CD4-positive, alpha-beta T cell (primary cell): ENCODE measurements around the gene FUT1. TPM values are rescaled to one million over a fixed set of nuclear protein-coding genes. Genes with fewer than 3 reads are reported as not detected.

Experiments
- ATAC-seq: fragments of 200-7000 bp; cut with Tn5 transposase; one replicate; pipeline ENCODE4 v1.10.0; 2022; ENCODE audit warnings: mild to moderate bottlenecking; ENCODE audit not compliant: poor library complexity
- CTCF ChIA-PET: fragments of 350-600 bp; sonication (Branson Sonifier 250); formaldehyde crosslinking; loops from one replicate; lab custom pipeline; 2021; ENCODE audit warnings: antibody characterized with exemption, inconsistent platforms; lab: Charles Lee
- POLR2A ChIA-PET: fragments of 350-600 bp; sonication (Branson Sonifier 250); formaldehyde crosslinking; loops from one replicate; lab custom pipeline; 2021; ENCODE audit warnings: antibody characterized with exemption, inconsistent platforms; lab: Charles Lee
- DNase-seq, 14 experiments: peaks; one replicate each; pipeline ENCODE4 v3.0.0-alpha.2; 2013 to 2020; ENCODE audit warnings: mixed read lengths in 2 of 14
- H3K27ac ChIP-seq, 2 donors: one replicate each; pipeline versions ENCODE4 v1.5.1 to v1.7.0; 2013; ENCODE audit warnings: low read length in 2 of 2, low read depth in 1 of 2, mild to moderate bottlenecking in 1 of 2
- H3K27me3 ChIP-seq, 2 experiments: 1 replicate in 1 of 2; 2 replicates in 1 of 2; pipeline versions ENCODE4 v1.6.1 to v1.7.0; 2013; ENCODE audit warnings: low read length in 2 of 2, control low read depth in 1 of 2, mild to moderate bottlenecking in 1 of 2, moderate library complexity in 1 of 2; ENCODE audit not compliant: insufficient read depth in 2 of 2, control insufficient read depth in 1 of 2
- H3K36me3 ChIP-seq: one replicate; pipeline ENCODE4 v1.6.1; 2013; ENCODE audit warnings: low read length, control low read depth; ENCODE audit not compliant: insufficient read depth
- H3K4me1 ChIP-seq: one replicate; pipeline ENCODE4 v1.6.1; 2013; ENCODE audit warnings: low read length, control low read depth; ENCODE audit not compliant: insufficient read depth
- H3K4me3 ChIP-seq: one replicate; pipeline ENCODE4 v1.5.1; 2013; ENCODE audit warnings: mild to moderate bottlenecking, low read length, moderate library complexity
- H3K9me3 ChIP-seq, 2 experiments: 1 replicate in 1 of 2; 2 replicates in 1 of 2; pipeline versions ENCODE4 v1.6.1 to v1.7.0; 2013; ENCODE audit warnings: low read length in 2 of 2, mild to moderate bottlenecking in 2 of 2, control low read depth in 1 of 2, moderate library complexity in 1 of 2; ENCODE audit not compliant: control insufficient read depth in 1 of 2, insufficient read depth in 1 of 2
- H3K27ac Mint-ChIP-seq: one replicate; pipeline ENCODE4 v1.8.0; 2020; ENCODE audit warnings: mixed read lengths
- H3K27me3 Mint-ChIP-seq: one replicate; pipeline ENCODE4 v1.8.0; 2021; ENCODE audit warnings: mixed read lengths
- H3K36me3 Mint-ChIP-seq: one replicate; pipeline ENCODE4 v1.8.0; 2021; ENCODE audit warnings: low read depth, mixed read lengths
- H3K4me1 Mint-ChIP-seq: one replicate; pipeline ENCODE4 v1.8.0; 2021; ENCODE audit warnings: low read depth, mixed read lengths
- H3K4me3 Mint-ChIP-seq: one replicate; pipeline ENCODE4 v1.8.0; 2020; ENCODE audit warnings: mild to moderate bottlenecking, mixed read lengths
- H3K9me3 Mint-ChIP-seq: one replicate; pipeline ENCODE4 v1.8.0; 2020; ENCODE audit warnings: mixed read lengths
- intact Hi-C, 2 experiments: fragments of 100-400 bp; cut with DNase I in 1 of 2; cut with micrococcal nuclease in 1 of 2; formaldehyde crosslinking; loops; one replicate each; pipeline versions ENCODE4 v1.15.1 to v1.9.0; 2023 to 2025; cut with DNase I, micrococcal nuclease
- total RNA-seq, 174 experiments: library from RNA in 2 of 174; stranded (reverse) in 2 of 174; gene quantifications; one replicate each; pipeline ENCODE4 v1.2.3 and lab custom pipeline; 2021 to 2026
- TF ChIP-seq, protein P1 (sequence below): fragments of 200-600 bp; IDR thresholded peaks from one replicate; pipeline ENCODE4 v1.8.0; 2022; ENCODE audit warnings: antibody characterized with exemption, mild to moderate bottlenecking

FUT1 gene
- total RNA-seq, 2 experiments from 2014 or later = not detected

- Histone ChIP-seq H3K9me3 (no peaks in the 10 kb centered on the region), H3K36me3 (no peaks in the 10 kb centered on the region), H3K4me1 (peaks cover 4% of the 10 kb centered on the region), H3K27me3 (peaks cover 0 to 2% of the 10 kb centered on the region in 2 experiments), H3K4me3 (no peak overlapping the region), H3K27ac (no peak overlapping the region)
- H3K36me3 Mint-ChIP-seq = no peaks in the 10 kb centered on the region
- ATAC-seq (no peak), DNase-seq (no peak)
- H3K9me3 Mint-ChIP-seq = no peaks in the 10 kb centered on the region
- intact Hi-C loops = no loop called here
- peaks cover 4% of the 10 kb centered on the region for H3K4me1 Mint-ChIP-seq
- TF ChIP-seq, protein P1, sequence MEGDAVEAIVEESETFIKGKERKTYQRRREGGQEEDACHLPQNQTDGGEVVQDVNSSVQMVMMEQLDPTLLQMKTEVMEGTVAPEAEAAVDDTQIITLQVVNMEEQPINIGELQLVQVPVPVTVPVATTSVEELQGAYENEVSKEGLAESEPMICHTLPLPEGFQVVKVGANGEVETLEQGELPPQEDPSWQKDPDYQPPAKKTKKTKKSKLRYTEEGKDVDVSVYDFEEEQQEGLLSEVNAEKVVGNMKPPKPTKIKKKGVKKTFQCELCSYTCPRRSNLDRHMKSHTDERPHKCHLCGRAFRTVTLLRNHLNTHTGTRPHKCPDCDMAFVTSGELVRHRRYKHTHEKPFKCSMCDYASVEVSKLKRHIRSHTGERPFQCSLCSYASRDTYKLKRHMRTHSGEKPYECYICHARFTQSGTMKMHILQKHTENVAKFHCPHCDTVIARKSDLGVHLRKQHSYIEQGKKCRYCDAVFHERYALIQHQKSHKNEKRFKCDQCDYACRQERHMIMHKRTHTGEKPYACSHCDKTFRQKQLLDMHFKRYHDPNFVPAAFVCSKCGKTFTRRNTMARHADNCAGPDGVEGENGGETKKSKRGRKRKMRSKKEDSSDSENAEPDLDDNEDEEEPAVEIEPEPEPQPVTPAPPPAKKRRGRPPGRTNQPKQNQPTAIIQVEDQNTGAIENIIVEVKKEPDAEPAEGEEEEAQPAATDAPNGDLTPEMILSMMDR = no peak
- POLR2A ChIA-PET = no interaction called here
- CTCF ChIA-PET = no interaction called here
- H3K4me3 Mint-ChIP-seq = no peak overlapping the region
- H3K27ac Mint-ChIP-seq = no peak overlapping the region
- H3K27me3 Mint-ChIP-seq = peaks cover 12% of the 10 kb centered on the region
These were observed 25.3 kb upstream of the FUT1 start for GRCh38 chr19:48777720-48778119.

DNA sequence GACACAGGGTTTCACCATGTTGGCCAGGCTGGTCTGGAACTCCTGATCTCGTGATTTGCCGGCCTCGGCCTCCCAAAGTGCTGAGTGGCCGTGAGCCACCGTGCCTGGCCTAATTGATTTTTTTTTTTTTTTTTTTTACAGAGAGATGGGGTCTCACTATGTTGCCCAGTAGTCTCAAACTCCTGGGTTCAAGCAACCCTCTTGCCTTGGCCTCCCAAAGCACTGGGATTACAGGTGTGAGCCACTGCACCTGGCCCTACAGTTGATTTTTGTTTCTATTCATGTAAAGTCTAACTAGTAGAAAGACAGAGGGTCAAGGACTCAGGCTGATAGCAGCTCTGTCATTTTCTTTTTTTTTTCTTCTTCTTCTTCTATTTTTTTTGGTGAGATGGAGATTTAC, 24.7 kb upstream of the FUT1 start:
- Mint-ChIP-seq H3K9me3 (no peaks in the 10 kb centered on the region), H3K4me3 (no peak overlapping the region), H3K27ac (no peak overlapping the region), H3K27me3 (peaks cover 11% of the 10 kb centered on the region), H3K36me3 (no peaks in the 10 kb centered on the region), H3K4me1 (peaks cover under 1% of the 10 kb centered on the region)
- Histone ChIP-seq H3K9me3 (no peaks in the 10 kb centered on the region), H3K27me3 (peaks cover 0 to 2% of the 10 kb centered on the region in 2 experiments), H3K27ac (no peak overlapping the region), H3K36me3 (no peaks in the 10 kb centered on the region), H3K4me1 (no peaks in the 10 kb centered on the region), H3K4me3 (no peak overlapping the region)
- TF ChIP-seq, protein P1 = no peak
- CTCF ChIA-PET = no interaction called here
- POLR2A ChIA-PET = no interaction called here
- intact Hi-C loops = no loop called here
- ATAC-seq (no peak), DNase-seq (no peak)

DNA sequence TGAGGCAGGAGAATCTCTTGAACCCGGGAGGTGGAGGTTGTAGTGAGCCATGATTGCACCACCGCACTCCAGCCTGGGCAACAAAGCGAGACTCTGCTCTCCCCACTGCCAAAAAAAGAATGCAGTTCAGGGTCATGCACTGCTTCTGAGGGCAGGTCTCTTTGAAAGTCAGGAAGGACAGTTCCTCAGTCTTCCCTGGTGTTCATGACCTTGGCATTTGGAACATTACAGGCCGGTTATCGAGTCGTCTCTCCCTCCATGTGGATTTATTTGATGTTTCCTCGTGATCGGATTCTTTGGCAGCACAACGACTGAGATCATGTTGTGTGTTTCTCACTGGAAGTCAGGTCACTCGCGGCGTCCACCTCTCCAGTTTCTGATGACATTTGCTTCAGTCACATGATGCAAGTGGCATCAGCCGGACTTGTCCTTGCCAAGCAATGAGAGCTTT, 20.1 kb upstream of the FUT1 start:
- H3K36me3 Mint-ChIP-seq = no peaks in the 10 kb centered on the region
- ChIA-PET CTCF (no interaction called here), POLR2A (no interaction called here)
- Histone ChIP-seq H3K4me3 (no peak overlapping the region), H3K27ac (no peak overlapping the region), H3K9me3 (no peaks in the 10 kb centered on the region), H3K36me3 (no peaks in the 10 kb centered on the region), H3K4me1 (no peaks in the 10 kb centered on the region), H3K27me3 (peaks cover 4 to 6% of the 10 kb centered on the region in 2 experiments)
- ATAC-seq = no peak
- H3K4me3 Mint-ChIP-seq = no peak overlapping the region
- DNase-seq = no peak
- no peak overlapping the region for H3K27ac Mint-ChIP-seq
- no peaks in the 10 kb centered on the region for H3K4me1 Mint-ChIP-seq
- H3K27me3 Mint-ChIP-seq = peaks cover 20% of the 10 kb centered on the region
- TF ChIP-seq, protein P1 = no peak
- intact Hi-C loops = no loop called here
- no peaks in the 10 kb centered on the region for H3K9me3 Mint-ChIP-seq
